GM12891 (cell line): ENCODE results near the gene YTHDF1.
A peak's percentile ranks its signal among the peaks of the same experiment; 100 is the strongest.

Experiments
- DNase-seq: peaks from one replicate; pipeline ENCODE4 v3.0.0; 2011; ENCODE audit warnings: low spot score; ENCODE audit not compliant: insufficient read length
- FAIRE-seq: peaks from 2 replicates; lab custom pipeline; 2011; peaks lifted over from hg19 to GRCh38; lab: Jason Lieb, UNC
- PAX5 ChIP-seq: IDR thresholded peaks from 2 replicates; pipeline ENCODE4 v1.6.1; 2011; ENCODE audit warnings: low read length, moderate library complexity, mild to moderate bottlenecking; ENCODE audit not compliant: insufficient read depth, severe bottlenecking
- POLR2A ChIP-seq: IDR thresholded peaks from 2 replicates; pipeline ENCODE4 v1.6.1; 2011; ENCODE audit warnings: low read depth, low read length, control low read depth
- POLR2AphosphoS5 ChIP-seq: IDR thresholded peaks from 2 replicates; pipeline ENCODE4 v1.6.1; 2011; ENCODE audit warnings: low read depth, low read length, control low read depth
- POU2F2 ChIP-seq: IDR thresholded peaks from 2 replicates; pipeline ENCODE4 v1.6.1; 2011; ENCODE audit warnings: low read depth, mild to moderate bottlenecking, control low read depth, low read length, moderate library complexity
- SPI1 ChIP-seq: IDR thresholded peaks from 2 replicates; pipeline ENCODE4 v1.6.1; 2011; ENCODE audit warnings: low read depth, low read length, control low read depth
- TAF1 ChIP-seq: IDR thresholded peaks from 2 replicates; pipeline ENCODE4 v1.6.1; 2011; ENCODE audit warnings: low read depth, low read length, control low read depth

Gene YTHDF1

GRCh38 chr20:63232235-63233060 lies 16.5 kb upstream of the YTHDF1 start:
- FAIRE-seq: no peak
- DNase-seq: no peak
- TF ChIP-seq POLR2A (no peak), PAX5 (no peak), POLR2AphosphoS5 (no peak), TAF1 (no peak), SPI1 (no peak), POU2F2 (no peak)

- FAIRE-seq (no peak), DNase-seq (no peak)
- TF ChIP-seq TAF1 (no peak), PAX5 (no peak), POU2F2 (no peak), POLR2A (no peak), POLR2AphosphoS5 (no peak), SPI1 (no peak)
Observed at GRCh38 chr20:63230800-63231268, 14.9 kb upstream of the YTHDF1 start.

DNA sequence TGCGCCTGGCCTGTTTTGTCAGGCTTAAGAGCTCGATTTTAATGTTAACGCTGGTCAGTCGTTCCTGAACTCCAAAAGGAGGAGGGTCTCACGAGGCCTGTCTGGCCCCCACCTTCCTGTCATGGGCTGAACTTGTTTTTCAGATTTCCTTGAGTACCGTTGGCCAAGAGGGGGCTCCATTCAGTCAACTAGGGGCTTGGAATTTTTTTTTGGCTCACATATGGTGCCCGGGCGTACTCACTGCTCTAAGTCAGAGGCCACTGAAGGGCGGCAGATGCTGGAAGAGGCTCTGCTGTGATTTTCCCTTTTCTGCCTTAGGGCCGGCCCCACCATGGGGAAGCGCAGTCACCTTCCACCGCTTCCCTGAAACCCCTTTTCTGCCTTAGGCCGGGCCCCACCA lies 12.9 kb upstream of the YTHDF1 start:
- DNase-seq: no peak
- no peak for TF ChIP-seq POLR2A
- no peak for TF ChIP-seq PAX5
- no peak for TF ChIP-seq TAF1
- TF ChIP-seq POU2F2: no peak
- no peak for TF ChIP-seq SPI1
- no peak for FAIRE-seq

DNA sequence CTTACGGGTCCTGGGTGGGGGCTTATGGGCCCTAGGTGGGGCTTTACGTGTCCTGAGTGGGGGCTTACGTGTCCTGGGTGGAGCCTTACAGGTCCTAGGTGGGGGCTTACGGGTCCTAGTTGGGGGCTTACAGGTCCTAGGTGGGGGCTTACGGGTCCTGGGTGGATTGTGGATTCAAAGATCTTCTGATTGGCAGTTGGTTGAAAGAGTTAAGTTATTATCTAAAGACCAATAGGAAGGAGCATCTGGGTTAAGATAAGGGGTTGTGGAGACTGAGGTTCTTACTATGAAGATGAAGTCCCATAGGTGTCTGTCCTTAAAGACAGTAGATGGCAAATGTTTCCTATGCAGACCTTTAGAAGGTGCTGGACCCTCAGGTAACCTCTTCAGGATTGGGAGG lies 11.3 kb upstream of the YTHDF1 start:
- no peak for FAIRE-seq
- TF ChIP-seq POU2F2 (no peak), POLR2AphosphoS5 (no peak)
- DNase-seq: no peak

DNA sequence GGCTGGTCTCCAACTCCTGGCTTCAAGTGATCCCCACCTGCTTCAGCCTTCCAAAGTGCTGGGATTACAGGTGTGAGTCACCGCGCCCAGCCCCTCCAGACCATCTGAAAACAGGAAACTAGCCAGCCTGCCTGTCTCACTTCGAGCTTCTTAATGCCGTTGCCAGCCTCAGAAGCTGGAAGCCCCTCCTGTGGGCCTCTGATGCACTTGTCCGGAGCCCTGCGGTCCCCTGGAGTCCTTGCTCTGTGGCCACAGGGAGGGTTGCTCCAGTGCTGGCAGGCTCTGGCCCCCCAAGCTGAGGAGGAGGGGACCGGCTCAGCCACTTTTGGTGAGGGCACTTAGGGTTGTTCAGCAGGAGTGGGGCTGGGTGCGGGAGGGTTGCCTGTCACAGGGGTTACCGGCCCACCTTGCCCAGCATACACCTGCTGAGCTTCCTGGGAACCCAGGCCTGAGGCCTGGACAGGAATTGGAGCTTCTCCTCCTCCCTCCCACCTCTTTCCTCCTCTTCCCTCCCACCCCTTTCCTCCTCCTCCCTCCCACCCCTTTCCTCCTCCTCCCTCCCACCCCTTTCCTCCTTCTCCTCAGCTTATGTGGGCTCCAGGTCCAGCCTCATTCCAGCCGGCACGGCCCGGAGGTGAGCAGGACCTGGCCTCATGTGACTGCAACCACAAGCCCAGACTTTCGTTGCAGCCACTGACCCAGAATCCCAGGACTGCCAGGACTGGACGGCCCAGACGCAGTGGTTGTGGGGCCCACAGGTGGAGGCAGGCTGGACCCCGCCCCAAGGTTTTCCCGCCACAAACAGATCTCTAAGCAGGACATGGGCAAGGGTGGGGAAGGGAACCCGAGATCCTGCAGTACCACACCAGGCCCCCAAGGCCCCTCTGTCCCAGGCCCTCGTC lies 10.4 kb upstream of the YTHDF1 start:
- DNase-seq (no peak), FAIRE-seq (no peak)
- TF ChIP-seq POU2F2 (no peak), POLR2AphosphoS5 (no peak), PAX5 (no peak), POLR2A (no peak), SPI1 (no peak), TAF1 (no peak)

- TF ChIP-seq POLR2AphosphoS5 (no peak), PAX5 (no peak), POU2F2 (no peak), POLR2A (no peak), SPI1 (no peak), TAF1 (no peak)
- no peak for FAIRE-seq
- no peak for DNase-seq
Observed at GRCh38 chr20:63225082-63225454, 9.1 kb upstream of the YTHDF1 start.

- DNase-seq: no peak
- FAIRE-seq: no peak
- no peak for TF ChIP-seq SPI1
Observed at GRCh38 chr20:63224412-63225081, 8.6 kb upstream of the YTHDF1 start.

GRCh38 chr20:63223826-63224207 lies 7.9 kb upstream of the YTHDF1 start:
- TF ChIP-seq POLR2AphosphoS5 (no peak), PAX5 (no peak), POLR2A (no peak), TAF1 (no peak), SPI1 (no peak), POU2F2 (no peak)
- no peak for FAIRE-seq

GRCh38 chr20:63223121-63223825 lies 7.3 kb upstream of the YTHDF1 start:
- DNase-seq (peak; percentile 58), FAIRE-seq (peak; percentile 50)
- no peak for TF ChIP-seq TAF1

More at GRCh38 chr20:63223826-63224207, 7.9 kb upstream of the YTHDF1 start:
- DNase-seq: no peak
